Measurements from ENCODE around the gene AFP.

AFP gene

DNA sequence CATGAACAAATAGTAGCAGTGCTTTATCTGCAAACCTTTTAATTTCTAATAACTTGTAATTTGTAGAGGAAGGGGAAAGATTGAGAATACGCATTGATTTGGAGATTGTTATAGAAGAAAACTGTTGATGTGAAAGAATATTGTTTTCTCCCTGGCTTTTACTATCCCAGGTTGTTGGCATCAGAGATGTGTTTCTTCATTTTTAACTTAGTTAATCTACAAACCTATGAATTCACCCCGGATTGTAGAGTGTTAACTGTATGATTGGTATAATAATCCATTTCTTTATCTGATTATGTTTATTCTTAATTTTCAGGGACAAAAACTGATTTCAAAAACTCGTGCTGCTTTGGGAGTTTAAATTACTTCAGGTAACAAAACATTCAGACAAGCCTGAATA, 18.9 kb downstream of the AFP start:
- no peak for TF ChIP-seq EZH2phosphoT487 (IDR thresholded peaks at IDR 0.05; ENCODE audit: borderline replicate concordance)
- TF ChIP-seq, protein P1, sequence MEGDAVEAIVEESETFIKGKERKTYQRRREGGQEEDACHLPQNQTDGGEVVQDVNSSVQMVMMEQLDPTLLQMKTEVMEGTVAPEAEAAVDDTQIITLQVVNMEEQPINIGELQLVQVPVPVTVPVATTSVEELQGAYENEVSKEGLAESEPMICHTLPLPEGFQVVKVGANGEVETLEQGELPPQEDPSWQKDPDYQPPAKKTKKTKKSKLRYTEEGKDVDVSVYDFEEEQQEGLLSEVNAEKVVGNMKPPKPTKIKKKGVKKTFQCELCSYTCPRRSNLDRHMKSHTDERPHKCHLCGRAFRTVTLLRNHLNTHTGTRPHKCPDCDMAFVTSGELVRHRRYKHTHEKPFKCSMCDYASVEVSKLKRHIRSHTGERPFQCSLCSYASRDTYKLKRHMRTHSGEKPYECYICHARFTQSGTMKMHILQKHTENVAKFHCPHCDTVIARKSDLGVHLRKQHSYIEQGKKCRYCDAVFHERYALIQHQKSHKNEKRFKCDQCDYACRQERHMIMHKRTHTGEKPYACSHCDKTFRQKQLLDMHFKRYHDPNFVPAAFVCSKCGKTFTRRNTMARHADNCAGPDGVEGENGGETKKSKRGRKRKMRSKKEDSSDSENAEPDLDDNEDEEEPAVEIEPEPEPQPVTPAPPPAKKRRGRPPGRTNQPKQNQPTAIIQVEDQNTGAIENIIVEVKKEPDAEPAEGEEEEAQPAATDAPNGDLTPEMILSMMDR (conservative IDR thresholded peaks at IDR 0.05; ENCODE audit: low read length), result no peak
- H3K9me3 ChIP-seq (ENCODE audit: insufficient read depth, low read depth, low read length), result no peaks in the 10 kb centered on the region

DNA sequence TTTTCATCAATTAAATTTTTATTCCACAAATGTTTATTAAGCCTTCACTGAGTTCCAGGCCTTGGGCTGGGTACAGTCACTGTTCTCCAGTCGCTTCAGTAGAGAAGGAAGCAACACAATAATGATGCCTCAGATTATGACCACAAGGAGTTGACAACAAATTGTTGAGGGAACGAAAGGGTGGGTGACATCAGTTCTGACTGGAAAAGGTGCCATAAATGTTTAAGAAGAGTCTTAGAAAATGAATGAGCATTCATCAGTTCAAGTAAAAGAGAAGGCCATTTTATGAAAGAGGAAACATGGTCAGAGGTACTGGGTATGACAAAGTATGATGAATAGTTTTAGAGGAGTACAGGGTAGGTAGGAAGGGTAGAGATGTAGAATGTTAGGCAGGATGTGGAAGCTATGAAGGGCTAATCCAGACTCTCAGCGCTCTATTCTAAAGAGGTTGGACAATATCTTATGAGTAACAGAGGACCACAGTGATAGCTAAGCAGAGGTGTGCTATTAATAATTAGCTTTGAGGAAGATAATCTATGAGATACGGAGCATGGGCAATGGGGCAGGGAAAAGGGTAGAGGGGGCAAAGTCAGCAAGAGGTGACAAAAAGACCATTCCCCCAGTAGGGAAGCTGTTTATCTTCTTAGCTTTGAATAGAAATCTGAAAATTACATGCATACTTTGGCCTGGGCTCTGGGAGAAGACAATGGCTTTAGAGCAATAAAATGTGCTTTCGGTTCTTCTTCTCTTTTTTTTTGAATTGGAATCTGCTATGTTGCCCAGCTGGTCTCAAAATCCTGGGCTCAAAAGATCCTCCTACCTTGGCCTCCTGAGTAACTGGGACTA, 20.4 kb downstream of the AFP start:
- H3K9me2 ChIP-seq (replicated peaks; ENCODE audit: low read depth, low read length), result no peaks in the 10 kb centered on the region
- no peaks in the 10 kb centered on the region for H3F3A ChIP-seq (ENCODE audit: low read depth)
- H3K27me3 ChIP-seq (ENCODE audit: insufficient read depth, low read length, poor library complexity, severe bottlenecking), result no peaks in the 10 kb centered on the region
- H2AFZ ChIP-seq (ENCODE audit: low read length), result no peak overlapping the region
- no peak overlapping the region for H3K4me2 ChIP-seq (ENCODE audit: low read depth, low read length, poor library complexity, severe bottlenecking)
- no peaks in the 10 kb centered on the region for H3K9me3 ChIP-seq (ENCODE audit: insufficient read depth, low read depth, low read length)
- H3K79me2 ChIP-seq (ENCODE audit: insufficient read depth, low read length), result no peaks in the 10 kb centered on the region
- H3K36me3 ChIP-seq (ENCODE audit: insufficient read depth, low read length), result no peaks in the 10 kb centered on the region
- no peak for TF ChIP-seq EZH2phosphoT487 (IDR thresholded peaks at IDR 0.05; ENCODE audit: borderline replicate concordance)
- TF ChIP-seq, protein P1 (conservative IDR thresholded peaks at IDR 0.05; ENCODE audit: low read length), result no peak
- no peak overlapping the region for H3K4me3 ChIP-seq (ENCODE audit: low read length, poor library complexity, severe bottlenecking)
- no peak overlapping the region for H3K9ac ChIP-seq (ENCODE audit: low read depth, low read length, poor library complexity, severe bottlenecking)
- no peaks in the 10 kb centered on the region for H4K20me1 ChIP-seq (ENCODE audit: insufficient read depth, low read length, poor library complexity, severe bottlenecking)
- H3K4me1 ChIP-seq (ENCODE audit: insufficient read depth, low read length, poor library complexity, severe bottlenecking), result no peaks in the 10 kb centered on the region

More for the DNA sequence above, 18.9 kb downstream of the AFP start:
- Histone ChIP-seq H3K4me3 (ENCODE audit: low read length, poor library complexity, severe bottlenecking) (no peak overlapping the region), H3F3A (ENCODE audit: low read depth) (no peaks in the 10 kb centered on the region), H3K4me1 (ENCODE audit: insufficient read depth, low read length, poor library complexity, severe bottlenecking) (no peaks in the 10 kb centered on the region), H3K9ac (ENCODE audit: low read depth, low read length, poor library complexity, severe bottlenecking) (no peak overlapping the region), H3K79me2 (ENCODE audit: insufficient read depth, low read length) (no peaks in the 10 kb centered on the region), H2AFZ (ENCODE audit: low read length) (no peak overlapping the region), H4K20me1 (ENCODE audit: insufficient read depth, low read length, poor library complexity, severe bottlenecking) (no peaks in the 10 kb centered on the region), H3K27me3 (ENCODE audit: insufficient read depth, low read length, poor library complexity, severe bottlenecking) (no peaks in the 10 kb centered on the region), H3K36me3 (ENCODE audit: insufficient read depth, low read length) (no peaks in the 10 kb centered on the region), H3K4me2 (ENCODE audit: low read depth, low read length, poor library complexity, severe bottlenecking) (no peak overlapping the region), H3K9me2 (replicated peaks; ENCODE audit: low read depth, low read length) (no peaks in the 10 kb centered on the region)

DNA sequence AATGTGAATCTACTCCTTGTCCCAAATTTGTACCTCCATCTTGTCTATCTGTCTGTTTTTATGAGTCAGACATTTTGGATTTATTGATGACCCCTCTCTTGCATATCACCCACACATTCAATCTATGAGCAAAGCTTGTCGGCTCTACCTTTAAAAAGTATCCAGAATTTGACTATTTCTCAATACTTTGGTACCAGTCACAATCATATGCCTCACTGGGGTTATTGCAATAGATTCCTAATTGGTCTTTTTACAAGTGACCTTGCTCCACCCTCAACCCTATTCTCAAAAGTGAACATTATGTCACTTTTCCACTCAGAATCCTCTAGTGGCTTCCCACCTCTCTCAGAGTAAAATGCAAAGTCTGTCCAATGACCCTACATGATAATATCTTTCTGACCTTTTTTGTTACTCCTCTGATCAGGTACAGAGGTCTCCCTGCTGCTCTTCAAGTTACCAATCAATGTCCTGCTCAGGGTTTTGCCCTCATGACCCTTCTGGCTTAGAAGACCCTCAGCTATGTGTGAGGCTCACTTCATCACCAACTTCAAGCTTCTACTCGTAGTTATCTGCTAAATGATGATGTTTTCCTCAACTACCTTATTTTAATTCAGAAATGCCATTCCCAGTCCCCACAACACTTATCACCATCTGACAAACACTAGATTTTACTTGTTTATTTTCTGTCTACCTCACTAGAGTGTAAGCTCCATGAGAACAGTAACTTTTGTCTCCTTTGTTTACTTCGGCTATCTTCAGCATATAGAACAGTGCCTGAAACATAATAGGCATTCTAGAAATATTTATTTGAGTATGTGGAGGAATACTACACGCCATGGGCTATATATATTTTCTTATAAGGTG, 22.4 kb downstream of the AFP start:
- H3F3A ChIP-seq (ENCODE audit: low read depth), result no peaks in the 10 kb centered on the region
- TF ChIP-seq, protein P1 (conservative IDR thresholded peaks at IDR 0.05; ENCODE audit: low read length), result no peak
- no peak for TF ChIP-seq EZH2phosphoT487 (IDR thresholded peaks at IDR 0.05; ENCODE audit: borderline replicate concordance)

More for the DNA sequence above, 22.4 kb downstream of the AFP start:
- Histone ChIP-seq H3K79me2 (ENCODE audit: insufficient read depth, low read length) (no peaks in the 10 kb centered on the region), H3K9ac (ENCODE audit: low read depth, low read length, poor library complexity, severe bottlenecking) (no peak overlapping the region), H3K4me2 (ENCODE audit: low read depth, low read length, poor library complexity, severe bottlenecking) (no peak overlapping the region), H3K36me3 (ENCODE audit: insufficient read depth, low read length) (no peaks in the 10 kb centered on the region), H3K4me1 (ENCODE audit: insufficient read depth, low read length, poor library complexity, severe bottlenecking) (no peaks in the 10 kb centered on the region), H3K4me3 (ENCODE audit: low read length, poor library complexity, severe bottlenecking) (no peak overlapping the region), H3K9me3 (ENCODE audit: insufficient read depth, low read depth, low read length) (no peaks in the 10 kb centered on the region), H4K20me1 (ENCODE audit: insufficient read depth, low read length, poor library complexity, severe bottlenecking) (no peaks in the 10 kb centered on the region), H3K9me2 (replicated peaks; ENCODE audit: low read depth, low read length) (no peaks in the 10 kb centered on the region), H3K27me3 (ENCODE audit: insufficient read depth, low read length, poor library complexity, severe bottlenecking) (no peaks in the 10 kb centered on the region), H2AFZ (ENCODE audit: low read length) (no peak overlapping the region)
